BLaER1 (cell line): ENCODE data around the gene KRTAP12-2.
"Not testable (repeated sequence)": the region's sequence is repeated elsewhere in the genome, so short reads cannot be mapped to it uniquely, and the experiment has no call there.

ENCODE experiments used
- H3K27ac ChIP-seq: shearing (Covaris generic); formaldehyde crosslinking; 2 replicates; pipeline ENCODE4 v1.8.1; 2022
- H3K27me3 ChIP-seq: shearing (Covaris generic); formaldehyde crosslinking; 2 replicates; pipeline ENCODE4 v1.8.1; 2022
- H3K36me3 ChIP-seq: shearing (Covaris generic); formaldehyde crosslinking; 2 replicates; pipeline ENCODE4 v1.8.1; 2022
- H3K4me1 ChIP-seq: shearing (Covaris generic); formaldehyde crosslinking; 2 replicates; pipeline ENCODE4 v1.8.1; 2022
- H3K4me2 ChIP-seq: shearing (Covaris generic); formaldehyde crosslinking; 2 replicates; pipeline ENCODE4 v1.8.1; 2022
- H3K4me3 ChIP-seq: shearing (Covaris generic); formaldehyde crosslinking; 2 replicates; pipeline ENCODE4 v1.8.1; 2022
- H3K9ac ChIP-seq: shearing (Covaris generic); formaldehyde crosslinking; 2 replicates; pipeline ENCODE4 v1.8.1; 2022
- H3K9me3 ChIP-seq: shearing (Covaris generic); formaldehyde crosslinking; 2 replicates; pipeline ENCODE4 v1.8.1; 2022
- H4K20me1 ChIP-seq: shearing (Covaris generic); formaldehyde crosslinking; 2 replicates; pipeline ENCODE4 v1.8.1; 2022
- Cebpa-rat ChIP-seq: shearing (Covaris generic); IDR thresholded peaks from 2 replicates; pipeline ENCODE4 v1.8.1; 2022

Gene KRTAP12-2

GRCh38 chr21:44637018-44637850 is 29.5 kb downstream of the KRTAP12-2 start, which contains the start of gene KRTAP10-10:
Gene KRTAP10-10, plus strand, starts transcription at chr21:44637356. Its CDS starts 62 bp downstream, at chr21:44637418.
- H3K36me3 ChIP-seq = no peaks in the 10 kb centered on the region
- H3K9ac ChIP-seq = no peak within 1 kb of the TSS
- no peaks in the 10 kb centered on the region for H4K20me1 ChIP-seq
- no peak within 1 kb of the TSS for H3K4me2 ChIP-seq
- H3K27ac ChIP-seq = no peak within 1 kb of the TSS
- no peaks in the 10 kb centered on the region for H3K4me1 ChIP-seq
- H3K4me3 ChIP-seq = no peak within 1 kb of the TSS
- peaks cover 20% of the 10 kb centered on the region for H3K9me3 ChIP-seq
- H3K27me3 ChIP-seq = no peaks in the 10 kb centered on the region
- TF ChIP-seq Cebpa-rat = no peak

DNA sequence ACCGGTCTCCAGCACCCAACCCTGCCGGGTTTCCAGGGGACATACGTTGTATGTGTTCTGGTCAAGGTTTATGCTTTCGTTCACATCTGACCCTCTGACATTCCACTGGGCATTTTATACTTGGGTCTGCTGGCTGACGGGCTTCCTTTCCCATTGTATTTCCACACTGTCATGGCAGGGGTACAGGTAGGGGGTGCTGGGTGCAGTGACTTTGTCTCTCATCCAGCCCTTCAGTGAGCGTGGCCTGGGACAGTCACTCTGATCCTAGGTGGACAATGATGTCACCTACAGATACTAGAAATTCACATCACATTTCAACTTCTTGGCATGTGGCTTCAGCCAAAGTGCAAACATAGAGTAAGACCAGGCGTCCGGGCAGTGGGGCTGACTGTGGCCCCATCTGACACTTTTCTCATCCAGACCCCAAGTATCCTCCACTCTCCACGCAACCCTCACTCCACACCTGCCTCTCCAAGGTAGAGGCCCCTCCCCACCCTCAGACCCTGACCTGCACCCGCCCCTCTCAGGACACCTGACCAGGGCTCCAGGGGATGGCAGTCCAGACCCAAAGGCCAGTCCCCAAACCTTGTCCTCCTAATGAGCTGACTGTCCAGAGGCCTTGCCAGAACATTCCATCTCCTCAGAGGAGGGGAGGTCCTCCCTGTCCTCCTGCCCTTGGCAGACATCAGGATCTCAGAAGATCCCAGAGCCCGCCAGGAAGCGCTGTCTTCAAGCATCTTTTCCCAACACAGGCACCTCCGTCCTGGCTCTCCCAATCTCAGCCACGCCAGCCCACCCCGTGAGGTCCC is 30.3 kb downstream of the KRTAP12-2 start:
- no peak overlapping the region for H3K27ac ChIP-seq
- H3K4me1 ChIP-seq = no peaks in the 10 kb centered on the region
- H3K4me2 ChIP-seq = no peak overlapping the region

DNA sequence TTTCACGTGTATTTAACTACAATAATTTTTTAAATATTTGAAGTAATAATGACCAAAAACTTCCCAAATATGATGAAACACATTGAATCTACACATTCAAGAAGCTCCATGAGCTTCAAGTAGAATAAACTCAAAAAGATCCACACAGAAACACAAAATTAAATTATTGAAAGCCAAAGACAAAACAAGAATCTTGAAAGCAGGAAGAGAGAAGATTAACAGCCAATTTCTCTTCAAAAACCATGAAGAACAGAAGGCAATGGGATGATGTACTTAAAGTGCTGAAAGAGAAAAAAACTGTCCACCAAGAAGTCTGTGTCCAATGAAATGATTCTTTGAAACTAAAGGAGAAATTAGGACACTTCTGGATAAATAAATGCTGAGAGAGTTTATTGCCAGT is 34.7 kb downstream of the KRTAP12-2 start:
- no peak overlapping the region for H3K4me2 ChIP-seq
- H3K27me3 ChIP-seq = no peaks in the 10 kb centered on the region
- no peak overlapping the region for H3K9ac ChIP-seq
- no peaks in the 10 kb centered on the region for H3K36me3 ChIP-seq
- H3K4me3 ChIP-seq = no peak overlapping the region
- peaks cover 18% of the 10 kb centered on the region for H3K4me1 ChIP-seq
- H4K20me1 ChIP-seq = no peaks in the 10 kb centered on the region
- no peak overlapping the region for H3K27ac ChIP-seq
- TF ChIP-seq Cebpa-rat = no peak
- H3K9me3 ChIP-seq = peaks cover 35% of the 10 kb centered on the region

More for the DNA sequence above, 30.3 kb downstream of the KRTAP12-2 start:
- Histone ChIP-seq H3K9ac (no peak overlapping the region), H3K9me3 (peaks cover 24% of the 10 kb centered on the region), H3K4me3 (no peak overlapping the region), H3K36me3 (no peaks in the 10 kb centered on the region), H3K27me3 (no peaks in the 10 kb centered on the region), H4K20me1 (no peaks in the 10 kb centered on the region)
- TF ChIP-seq Cebpa-rat = no peak

DNA sequence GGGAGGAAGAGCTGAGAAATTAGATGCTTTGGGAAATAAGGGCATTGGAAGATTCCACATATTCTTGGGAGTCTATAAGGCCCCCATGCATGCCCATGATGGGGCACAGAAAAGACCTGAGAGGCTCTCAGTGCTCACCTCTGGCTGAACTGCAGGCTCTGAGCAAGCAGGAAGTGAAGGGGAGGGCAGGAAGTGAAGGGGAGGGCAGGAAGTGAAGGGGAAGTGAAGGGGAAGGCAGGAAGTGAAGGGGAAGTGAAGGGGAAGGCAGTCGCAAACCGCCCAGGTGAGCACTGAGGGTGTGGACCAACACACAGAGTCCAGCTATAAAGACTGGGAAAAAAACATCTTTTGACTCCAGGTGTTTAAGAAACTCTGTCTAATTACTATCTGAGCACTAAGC is 36.3 kb downstream of the KRTAP12-2 start:
- H3K9ac ChIP-seq = no peak overlapping the region
- peaks cover 38% of the 10 kb centered on the region for H3K9me3 ChIP-seq
- no peak for TF ChIP-seq Cebpa-rat
- H4K20me1 ChIP-seq = no peaks in the 10 kb centered on the region
- peaks cover 23% of the 10 kb centered on the region for H3K4me1 ChIP-seq
- no peak overlapping the region for H3K4me3 ChIP-seq
- peak overlapping the region; percentile 42 for H3K4me2 ChIP-seq
- H3K36me3 ChIP-seq = no peaks in the 10 kb centered on the region
- no peak overlapping the region for H3K27ac ChIP-seq
- no peaks in the 10 kb centered on the region for H3K27me3 ChIP-seq

DNA sequence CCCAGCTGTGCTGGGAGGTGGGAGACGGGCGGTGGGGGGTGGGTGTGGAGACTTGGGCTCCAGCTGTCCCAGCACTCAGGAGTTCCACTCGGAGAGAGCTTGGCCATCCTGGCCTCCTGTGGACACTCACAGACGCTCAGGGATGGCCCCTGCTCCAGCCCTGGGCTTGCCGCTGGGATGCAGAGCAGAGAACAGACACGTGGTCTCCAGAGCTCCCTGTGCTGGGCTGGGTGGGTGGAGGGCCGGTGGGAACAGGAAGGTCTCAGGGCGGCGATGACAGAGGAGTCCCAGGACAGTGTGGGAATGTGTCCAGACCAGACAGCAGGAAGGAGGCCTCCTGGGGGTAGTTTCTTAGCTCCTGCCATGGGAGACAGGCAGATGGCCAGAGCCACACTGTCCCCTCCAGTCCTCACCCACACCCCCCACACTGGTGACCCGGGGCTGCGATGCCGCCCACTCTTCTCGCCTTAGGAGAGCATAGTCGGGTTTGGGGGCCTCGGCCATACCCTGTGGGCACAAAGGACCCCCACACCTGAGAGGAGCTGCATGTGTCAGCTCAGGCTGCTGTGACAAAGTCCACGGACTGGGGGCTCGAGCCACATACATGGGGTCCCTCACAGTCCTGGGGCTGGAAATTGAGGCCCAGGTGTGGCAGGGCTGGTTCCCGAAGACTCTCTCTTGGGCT is 37.9 kb downstream of the KRTAP12-2 start:
- Histone ChIP-seq H3K9me3 (peaks cover 53% of the 10 kb centered on the region), H3K4me1 (peaks cover 23% of the 10 kb centered on the region)
- no peak for TF ChIP-seq Cebpa-rat

DNA sequence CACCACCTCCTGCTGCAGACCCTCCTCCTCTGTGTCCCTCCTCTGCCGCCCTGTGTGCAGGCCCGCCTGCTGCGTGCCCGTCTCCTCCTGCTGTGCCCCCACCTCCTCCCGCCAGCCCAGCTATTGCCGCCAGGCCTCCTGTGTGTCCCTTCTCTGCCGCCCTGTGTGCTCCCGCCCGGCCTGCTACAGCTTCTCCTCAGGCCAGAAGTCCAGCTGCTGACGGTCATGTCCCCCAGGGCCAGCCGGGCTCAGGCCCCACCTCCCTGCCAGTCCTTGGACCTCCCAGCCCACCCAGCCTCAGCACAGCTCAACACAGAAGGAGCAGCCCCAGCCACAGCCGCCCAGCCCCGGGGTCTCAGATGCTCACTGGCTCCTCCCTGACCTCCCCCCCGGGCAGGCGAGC is 38.9 kb downstream of the KRTAP12-2 start:
- H3K9ac ChIP-seq, H3K4me3 ChIP-seq, H3K4me2 ChIP-seq, H3K27me3 ChIP-seq, H4K20me1 ChIP-seq, H3K27ac ChIP-seq, H3K36me3 ChIP-seq: not testable (repeated sequence)
- Histone ChIP-seq H3K9me3 (peaks cover 64% of the 10 kb centered on the region), H3K4me1 (peaks cover 23% of the 10 kb centered on the region)

More for the DNA sequence above, 37.9 kb downstream of the KRTAP12-2 start:
- H4K20me1 ChIP-seq = no peaks in the 10 kb centered on the region
- no peak overlapping the region for H3K4me3 ChIP-seq
- H3K4me2 ChIP-seq = no peak overlapping the region
- H3K9ac ChIP-seq = no peak overlapping the region
- no peaks in the 10 kb centered on the region for H3K36me3 ChIP-seq
- H3K27ac ChIP-seq = no peak overlapping the region
- H3K27me3 ChIP-seq = no peaks in the 10 kb centered on the region

DNA sequence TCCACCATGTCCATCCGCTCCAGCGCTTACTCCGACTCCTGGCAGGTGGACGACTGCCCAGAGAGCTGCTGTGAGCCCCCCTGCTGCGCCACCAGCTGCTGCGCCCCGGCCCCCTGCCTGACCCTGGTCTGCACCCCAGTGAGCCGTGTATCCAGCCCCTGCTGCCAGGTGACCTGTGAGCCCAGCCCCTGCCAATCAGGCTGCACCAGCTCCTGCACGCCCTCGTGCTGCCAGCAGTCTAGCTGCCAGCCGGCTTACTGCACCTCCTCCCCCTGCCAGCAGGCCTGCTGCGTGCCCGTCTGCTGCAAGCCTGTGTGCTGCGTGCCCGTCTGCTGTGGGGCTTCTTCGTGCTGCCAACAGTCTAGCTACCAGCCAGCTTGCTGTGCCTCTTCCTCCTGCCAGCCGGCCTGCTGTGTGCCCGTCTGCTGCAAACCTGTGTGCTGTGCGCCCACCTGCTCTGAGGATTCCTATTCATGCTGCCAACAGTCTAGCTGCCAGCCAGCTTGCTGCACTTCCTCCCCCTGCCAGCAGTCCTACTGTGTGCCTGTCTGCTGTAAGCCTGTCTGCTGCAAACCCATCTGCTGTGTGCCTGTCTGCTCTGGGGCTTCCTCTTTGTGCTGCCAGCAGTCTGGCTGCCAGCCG is 39.4 kb downstream of the KRTAP12-2 start:
- H3K9ac ChIP-seq, H3K4me2 ChIP-seq, H3K36me3 ChIP-seq, H3K27me3 ChIP-seq, H3K4me3 ChIP-seq, H3K27ac ChIP-seq, H4K20me1 ChIP-seq: not testable (repeated sequence)
- Histone ChIP-seq H3K4me1 (peaks cover 23% of the 10 kb centered on the region), H3K9me3 (peaks cover 64% of the 10 kb centered on the region)

- no peak within 1 kb of the TSS for H3K27ac ChIP-seq
- no peaks in the 10 kb centered on the region for H4K20me1 ChIP-seq
- TF ChIP-seq Cebpa-rat = no peak
- H3K4me3 ChIP-seq = no peak within 1 kb of the TSS
- H3K9ac ChIP-seq = no peak within 1 kb of the TSS
- H3K36me3 ChIP-seq = no peaks in the 10 kb centered on the region
- H3K27me3 ChIP-seq = no peaks in the 10 kb centered on the region
- H3K4me1 ChIP-seq = peaks cover 23% of the 10 kb centered on the region
- peaks cover 58% of the 10 kb centered on the region for H3K9me3 ChIP-seq
- H3K4me2 ChIP-seq = no peak within 1 kb of the TSS; the same call in 1 of the 2 replicates
Measured at GRCh38 chr21:44626673-44627143, 40.0 kb downstream of the KRTAP12-2 start, which contains the start of gene KRTAP10-9. Gene KRTAP10-9, plus strand, starts transcription at chr21:44627093. Its CDS starts 79 bp downstream, at chr21:44627172.

GRCh38 chr21:44626262-44626661 is 40.5 kb downstream of the KRTAP12-2 start:
- no peak overlapping the region for H3K4me2 ChIP-seq
- peaks cover 23% of the 10 kb centered on the region for H3K4me1 ChIP-seq
- H3K27ac ChIP-seq = no peak overlapping the region
- no peaks in the 10 kb centered on the region for H3K27me3 ChIP-seq
- H3K36me3 ChIP-seq = no peaks in the 10 kb centered on the region
- H4K20me1 ChIP-seq = no peaks in the 10 kb centered on the region
- no peak overlapping the region for H3K4me3 ChIP-seq
- H3K9ac ChIP-seq = no peak overlapping the region
- H3K9me3 ChIP-seq = peaks cover 55% of the 10 kb centered on the region
- TF ChIP-seq Cebpa-rat = no peak
